Colonic mucosa (tissue), 4 donors: Measurements from ENCODE around the gene EXD2. TPM values are rescaled to one million over a fixed set of nuclear protein-coding genes. Genes with fewer than 3 reads are reported as not detected.

Experiments
- DNase-seq: peaks from one replicate; pipeline ENCODE4 v3.0.0-alpha.2; 2020
- H3K27ac ChIP-seq: fragments of 200-600 bp; one replicate; pipeline ENCODE4 v1.8.0; 2021
- H3K27me3 ChIP-seq: fragments of 200-600 bp; one replicate; pipeline ENCODE4 v1.8.0; 2021
- H3K36me3 ChIP-seq: fragments of 200-600 bp; one replicate; pipeline ENCODE4 v1.8.0; 2021
- H3K4me1 ChIP-seq: fragments of 200-600 bp; one replicate; pipeline ENCODE4 v1.8.0; 2021; ENCODE audit warnings: mild to moderate bottlenecking
- H3K4me3 ChIP-seq: fragments of 200-600 bp; one replicate; pipeline ENCODE4 v1.8.0; 2021
- H3K9ac ChIP-seq, 2 donors: one replicate each; pipeline ENCODE4 v1.7.0; 2013; ENCODE audit warnings: control low read depth in 2 of 2, low read depth in 2 of 2, low read length in 2 of 2
- H3K9me3 ChIP-seq: fragments of 200-600 bp; one replicate; pipeline ENCODE4 v1.8.0; 2021
- CTCF ChIP-seq: fragments of 200-600 bp; IDR thresholded peaks from one replicate; pipeline ENCODE4 v1.8.0; 2022; ENCODE audit warnings: antibody characterized with exemption, mild to moderate bottlenecking
- intact Hi-C: fragments of 100-400 bp; cut with DNase I; formaldehyde crosslinking; loops from one replicate; pipeline ENCODE4 v1.14.1; 2022
- total RNA-seq, 2 donors: library from RNA; stranded (reverse); fragmentation: NEBNext Ultra II Directional in 1 of 2; extraction: Animal tissue kit (Norgen Biotek cat#: 25700) in 1 of 2; gene quantifications; one replicate each; pipeline ENCODE4 v1.2.1, GENCODE V29; 2021
- donor health status: healthy.
- donor health status: DM: no; HTN: no; CAD: no.
- donor health status: DM: no; HTN: no; CAD: no.

EXD2 gene
- total RNA-seq, 2 donors from 2014 or later: 21.9 to 24.2 TPM

GRCh38 chr14:69226178-69226577 lies 34.9 kb downstream of the EXD2 start:
- H3K9ac ChIP-seq: no peak overlapping the region
- no peak overlapping the region for H3K27ac ChIP-seq

GRCh38 chr14:69226736-69227135 lies 35.4 kb downstream of the EXD2 start:
- TF ChIP-seq CTCF: no peak
- H3K27ac ChIP-seq: no peak overlapping the region

More at GRCh38 chr14:69226178-69226577, 34.9 kb downstream of the EXD2 start:
- no peak overlapping the region for H3K4me3 ChIP-seq
- H3K9me3 ChIP-seq: no peaks in the 10 kb centered on the region
- intact Hi-C loops: no loop called here
- H3K27me3 ChIP-seq: no peaks in the 10 kb centered on the region
- no peaks in the 10 kb centered on the region for H3K4me1 ChIP-seq
- no peaks in the 10 kb centered on the region for H3K36me3 ChIP-seq
- no peak for DNase-seq
- no peak for TF ChIP-seq CTCF

GRCh38 chr14:69231486-69231885 lies 40.2 kb downstream of the EXD2 start:
- no peak for DNase-seq
- no peaks in the 10 kb centered on the region for H3K27me3 ChIP-seq
- H3K9ac ChIP-seq: no peak overlapping the region
- H3K4me3 ChIP-seq: no peak overlapping the region
- TF ChIP-seq CTCF: no peak
- no peaks in the 10 kb centered on the region for H3K4me1 ChIP-seq
- intact Hi-C loops: loop anchor here (10.0 kb wide), 1 partner anchor 87 kb away; no protein-coding TSS in a partner anchor
- no peaks in the 10 kb centered on the region for H3K36me3 ChIP-seq
- H3K27ac ChIP-seq: no peak overlapping the region
- no peaks in the 10 kb centered on the region for H3K9me3 ChIP-seq

More at GRCh38 chr14:69226736-69227135, 35.4 kb downstream of the EXD2 start:
- H3K36me3 ChIP-seq: no peaks in the 10 kb centered on the region
- H3K27me3 ChIP-seq: no peaks in the 10 kb centered on the region
- intact Hi-C loops: no loop called here
- DNase-seq: no peak
- H3K4me3 ChIP-seq: no peak overlapping the region
- H3K9ac ChIP-seq: no peak overlapping the region
- H3K9me3 ChIP-seq: no peaks in the 10 kb centered on the region
- no peaks in the 10 kb centered on the region for H3K4me1 ChIP-seq

- no peak overlapping the region for H3K4me3 ChIP-seq
- H3K27ac ChIP-seq: no peak overlapping the region
- H3K4me1 ChIP-seq: no peaks in the 10 kb centered on the region
- H3K27me3 ChIP-seq: no peaks in the 10 kb centered on the region
- DNase-seq: no peak
- no peaks in the 10 kb centered on the region for H3K36me3 ChIP-seq
- H3K9ac ChIP-seq: no peak overlapping the region
- no peak for TF ChIP-seq CTCF
- no peaks in the 10 kb centered on the region for H3K9me3 ChIP-seq
- intact Hi-C loops: loop anchor here (10.0 kb wide), 1 partner anchor 88 kb away; no protein-coding TSS in a partner anchor
Observed at GRCh38 chr14:69232388-69232787, 41.1 kb downstream of the EXD2 start.

- intact Hi-C loops: loop anchor here (10.0 kb wide), 1 partner anchor 89 kb away; no protein-coding TSS in a partner anchor
- Histone ChIP-seq H3K4me3 (no peak overlapping the region), H3K9ac (no peak overlapping the region), H3K27me3 (no peaks in the 10 kb centered on the region), H3K9me3 (no peaks in the 10 kb centered on the region), H3K27ac (no peak overlapping the region), H3K4me1 (no peaks in the 10 kb centered on the region), H3K36me3 (peaks cover 8% of the 10 kb centered on the region)
- TF ChIP-seq CTCF: no peak
- no peak for DNase-seq
Observed at GRCh38 chr14:69234106-69234505, 42.8 kb downstream of the EXD2 start.
